ENCODE measurements around the gene WDR5.

DNA sequence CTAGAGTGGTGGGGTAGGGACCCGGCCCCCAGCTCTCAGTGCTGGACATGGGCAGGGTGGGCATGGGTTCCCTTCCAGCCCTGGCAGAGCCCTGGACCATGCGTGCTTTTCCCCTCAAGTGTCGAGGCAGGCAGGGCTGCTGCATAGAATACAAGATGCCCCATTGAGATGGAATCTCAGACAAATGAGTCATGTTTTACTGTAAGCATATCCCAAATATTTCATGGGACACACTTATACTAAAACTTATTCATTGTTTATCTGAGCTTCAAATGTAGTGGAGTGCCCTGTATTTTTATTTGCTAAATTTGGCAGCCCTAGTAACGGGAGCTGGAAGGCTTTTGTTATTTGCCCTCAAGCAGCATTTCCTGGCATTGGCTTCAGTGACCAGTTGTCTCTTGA, 31.6 kb downstream of the WDR5 start:
- no peak for TF ChIP-seq EZH2 (IDR thresholded peaks at IDR 0.05; ENCODE audit: borderline replicate concordance, low read length)
- TF ChIP-seq, protein P1, sequence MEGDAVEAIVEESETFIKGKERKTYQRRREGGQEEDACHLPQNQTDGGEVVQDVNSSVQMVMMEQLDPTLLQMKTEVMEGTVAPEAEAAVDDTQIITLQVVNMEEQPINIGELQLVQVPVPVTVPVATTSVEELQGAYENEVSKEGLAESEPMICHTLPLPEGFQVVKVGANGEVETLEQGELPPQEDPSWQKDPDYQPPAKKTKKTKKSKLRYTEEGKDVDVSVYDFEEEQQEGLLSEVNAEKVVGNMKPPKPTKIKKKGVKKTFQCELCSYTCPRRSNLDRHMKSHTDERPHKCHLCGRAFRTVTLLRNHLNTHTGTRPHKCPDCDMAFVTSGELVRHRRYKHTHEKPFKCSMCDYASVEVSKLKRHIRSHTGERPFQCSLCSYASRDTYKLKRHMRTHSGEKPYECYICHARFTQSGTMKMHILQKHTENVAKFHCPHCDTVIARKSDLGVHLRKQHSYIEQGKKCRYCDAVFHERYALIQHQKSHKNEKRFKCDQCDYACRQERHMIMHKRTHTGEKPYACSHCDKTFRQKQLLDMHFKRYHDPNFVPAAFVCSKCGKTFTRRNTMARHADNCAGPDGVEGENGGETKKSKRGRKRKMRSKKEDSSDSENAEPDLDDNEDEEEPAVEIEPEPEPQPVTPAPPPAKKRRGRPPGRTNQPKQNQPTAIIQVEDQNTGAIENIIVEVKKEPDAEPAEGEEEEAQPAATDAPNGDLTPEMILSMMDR (conservative IDR thresholded peaks at IDR 0.05 in 1 of 2, IDR thresholded peaks at IDR 0.05 in 1 of 2; ENCODE audit: extremely low read depth in 1 of 2, insufficient read depth in 1 of 2, low read depth in 1 of 2, low read length in 2 of 2): no peak

Data from mammary epithelial cell (primary cell).